K562 (cell line): ENCODE data around the gene VPS41. TPM values are rescaled to one million over a fixed set of nuclear protein-coding genes. Genes with fewer than 3 reads are reported as not detected.

Experiments
- ATAC-seq: fragments of 200-7000 bp; cut with Tn5 transposase; 3 replicates; pipeline ENCODE4 v1.9.1; 2020; ENCODE audit warnings: moderate library complexity
- BruUV-seq: library from RNA; stranded (reverse); fragments of 400-500 nt; replicated peaks from 2 replicates; lab custom pipeline; 2021; lab: Mats Ljungman, UMichigan
- CTCF ChIA-PET: fragments of 300-600 bp; formaldehyde crosslinking; extraction: SDS; loops from one replicate; lab custom pipeline; 2021; ENCODE audit warnings: low intra/inter-chr PET ratio; lab: Yijun Ruan, JAX
- POLR2A ChIA-PET: fragments of 300-600, 350-650 bp; sonication (Branson Sonifier 250); formaldehyde crosslinking; extraction: SDS; loops from one replicate; lab custom pipeline; 2021; ENCODE audit warnings: antibody characterized with exemption, inconsistent platforms; lab: Yijun Ruan, JAX
- DNase-seq, 4 experiments: peaks; one replicate each; pipeline versions ENCODE4 v3.0.0 to v3.0.0-alpha.2; 2011 to 2018; ENCODE audit warnings: low spot score in 3 of 4, mixed read lengths in 3 of 4; ENCODE audit errors: extremely low read depth in 1 of 4
- FAIRE-seq: peaks from 2 replicates; lab custom pipeline; 2011; peaks lifted over from hg19 to GRCh38; lab: Jason Lieb, UNC
- H2AFZ ChIP-seq: 2 replicates; pipeline ENCODE4 v1.6.0; 2011; ENCODE audit warnings: low read depth, low read length, control low read depth, inconsistent platforms
- H3K27ac ChIP-seq: fragments of 200-600 bp; 3 replicates; pipeline ENCODE4 v1.8.0; 2011; ENCODE audit warnings: low read depth, mild to moderate bottlenecking, control low read depth, inconsistent platforms, low read length, moderate library complexity, mixed read lengths; ENCODE audit errors: extremely low read depth
- H3K27me3 ChIP-seq, 2 experiments: fragments of 300-600 bp in 1 of 2; 2 replicates in 1 of 2; 3 replicates in 1 of 2; pipeline versions ENCODE4 v1.6.0 to v1.8.0; 2011; ENCODE audit warnings: inconsistent platforms in 2 of 2, low read length in 2 of 2, mild to moderate bottlenecking in 1 of 2, mixed read lengths in 1 of 2, moderate library complexity in 1 of 2; ENCODE audit not compliant: control insufficient read depth in 2 of 2, insufficient read depth in 2 of 2
- H3K36me3 ChIP-seq: fragments of 300-600 bp; 3 replicates; pipeline ENCODE4 v1.8.0; 2011; ENCODE audit warnings: mild to moderate bottlenecking, low read length, inconsistent platforms; ENCODE audit not compliant: control insufficient read depth, insufficient read depth
- H3K4me1 ChIP-seq, 2 experiments: fragments of 200-600 bp in 1 of 2; replicated peaks in 1 of 2; 2 replicates in 1 of 2; 3 replicates in 1 of 2; pipeline versions ENCODE4 v1.5.1 to v1.8.0; 2011; ENCODE audit warnings: inconsistent platforms in 2 of 2, low read length in 2 of 2, mild to moderate bottlenecking in 1 of 2, mixed read lengths in 1 of 2, moderate library complexity in 1 of 2; ENCODE audit not compliant: control insufficient read depth in 2 of 2, insufficient read depth in 2 of 2
- H3K4me2 ChIP-seq: 2 replicates; pipeline ENCODE4 v1.6.1; 2011; ENCODE audit warnings: low read length, control low read depth, inconsistent platforms, mixed read lengths; ENCODE audit not compliant: insufficient read depth
- H3K4me3 ChIP-seq: fragments of 200-600 bp; sonication (generic), shearing (Covaris generic); 2 replicates; pipeline ENCODE4 v1.5.1; 2016; ENCODE audit warnings: control low read depth, inconsistent platforms
- H3K79me2 ChIP-seq: fragments of 200-600 bp; 3 replicates; pipeline ENCODE4 v1.8.0; 2011; ENCODE audit warnings: low read length, inconsistent platforms; ENCODE audit not compliant: control insufficient read depth, insufficient read depth
- H3K9ac ChIP-seq, 2 experiments: 2 replicates each; pipeline versions ENCODE4 v1.6.0 to v1.6.1; 2011; ENCODE audit warnings: low read depth in 2 of 2, low read length in 2 of 2, control low read depth in 1 of 2, inconsistent platforms in 1 of 2, mild to moderate bottlenecking in 1 of 2, mixed read lengths in 1 of 2; ENCODE audit not compliant: insufficient read depth in 1 of 2
- H3K9me1 ChIP-seq: one replicate; pipeline ENCODE4 v1.6.0; 2011; ENCODE audit warnings: inconsistent platforms, mild to moderate bottlenecking, low read length, moderate library complexity; ENCODE audit not compliant: control insufficient read depth, insufficient read depth
- H3K9me3 ChIP-seq: replicated peaks from 2 replicates; pipeline ENCODE4 v1.5.1; 2011; ENCODE audit warnings: low read depth, low read length, inconsistent platforms; ENCODE audit not compliant: control insufficient read depth, insufficient read depth
- H4K20me1 ChIP-seq: replicated peaks from 2 replicates; pipeline ENCODE4 v1.6.1; 2011; ENCODE audit warnings: low read length, inconsistent platforms, mixed read lengths; ENCODE audit not compliant: control insufficient read depth, insufficient read depth
- CHD2 ChIP-seq: IDR thresholded peaks from 2 replicates; pipeline ENCODE4 v1.6.1; 2011; ENCODE audit warnings: low read depth, low read length
- CREBBP ChIP-seq: IDR thresholded peaks from one replicate; pipeline ENCODE4 v1.6.1; 2012; ENCODE audit warnings: low read depth, mild to moderate bottlenecking, control low read depth, inconsistent platforms, low read length
- DACH1 ChIP-seq: fragments of 450-650 bp; IDR thresholded peaks from 2 replicates; pipeline ENCODE4 v1.6.1; 2018; ENCODE audit not compliant: partially characterized antibody
- HBP1 ChIP-seq: fragments of 450-650 bp; formaldehyde crosslinking; IDR thresholded peaks from 2 replicates; pipeline ENCODE4 v1.4.0; 2022; ENCODE audit warnings: missing genetic modification characterization
- NCOA1 ChIP-seq: fragments of 450-650 bp; IDR thresholded peaks from 2 replicates; pipeline ENCODE4 v1.6.1; 2016; ENCODE audit warnings: low read depth
- PHB2 ChIP-seq: fragments of 450-650 bp; IDR thresholded peaks from 2 replicates; pipeline ENCODE4 v1.6.1; 2017; ENCODE audit warnings: low read depth
- RAD51 ChIP-seq: fragments of 450-650 bp; IDR thresholded peaks from 2 replicates; pipeline ENCODE4 v1.7.1; 2016; ENCODE audit warnings: low read depth, mild to moderate bottlenecking, borderline replicate concordance
- REST ChIP-seq, 2 experiments: fragments of 450-650 bp; formaldehyde crosslinking in 1 of 2; IDR thresholded peaks; 2 replicates each; pipeline versions ENCODE4 v1.4.0 to v1.6.1; 2014 to 2020; ENCODE audit warnings: mild to moderate bottlenecking in 2 of 2, borderline replicate concordance in 1 of 2, low read depth in 1 of 2
- SNIP1 ChIP-seq: fragments of 450-650 bp; IDR thresholded peaks from 2 replicates; pipeline ENCODE4 v1.7.1; 2017; ENCODE audit warnings: low read depth, mild to moderate bottlenecking
- SRSF1 ChIP-seq: fragments of 200-400 bp; formaldehyde crosslinking; IDR thresholded peaks from 2 replicates; pipeline ENCODE4 v1.6.1; 2017; ENCODE audit warnings: mild to moderate bottlenecking, low read depth, low read length, moderate library complexity
- TRIM28 ChIP-seq: fragments of 450-650 bp; IDR thresholded peaks from 2 replicates; pipeline ENCODE4 v1.6.1; 2017
- ZNF436 ChIP-seq: fragments of 250-450, 450-650 bp; sonication (Bioruptor Pico); formaldehyde crosslinking; IDR thresholded peaks from 2 replicates; pipeline ENCODE4 v1.7.0; 2020; ENCODE audit warnings: mild to moderate bottlenecking
- WGBS: fragments of 100-300 bp; shearing (Covaris generic); methylation state at CpG from one replicate; pipeline ENCODE4 v1.1.6; 2016; ENCODE audit warnings: low coverage, mixed read lengths; ENCODE audit not compliant: insufficient coverage; ENCODE audit errors: missing lambda C conversion rate; 5-methylcytosine and 5-hydroxymethylcytosine counted together
- in situ Hi-C: fragments of 300-500 bp; cut with MboI; formaldehyde crosslinking; loops from 4 replicates; pipeline ENCODE4 v1.15.0; 2018; ENCODE audit warnings: inconsistent platforms, mixed read lengths
- intact Hi-C: fragments of 100-400 bp; cut with micrococcal nuclease; formaldehyde crosslinking; loops from 2 replicates; pipeline ENCODE4 v1.14.2; 2022
- polyA plus RNA-seq, 8 experiments: library from polyadenylated mRNA; depleted of rRNA in 4 of 8; stranded (reverse) in 5 of 8; unstranded in 3 of 8; fragments of >200 nt; fragmentation: Nextera tagmentation in 2 of 8; fragmentation: Illumina TruSeq in 1 of 8; extraction: Ambion mirVana in 2 of 8; extraction: Trizol in 1 of 8; gene quantifications; 2 replicates each; pipeline versions ENCODE4 v1.2.1 to v1.2.3, GENCODE V29; 2011 to 2014; ENCODE audit warnings: inconsistent platforms in 1 of 8, missing spikeins in 1 of 8
- total RNA-seq, 7 experiments: library from RNA; depleted of rRNA in 6 of 7; stranded (reverse); fragments of >200 nt in 6 of 7; fragmentation: Illumina TruSeq in 2 of 7; extraction: Trizol in 2 of 7; gene quantifications; 2 replicates each; pipeline versions ENCODE4 v1.2.1 to v1.2.3, GENCODE V29; 2011 to 2021; ENCODE audit warnings: low replicate concordance in 1 of 7
- TF ChIP-seq, protein P1 (sequence below): conservative IDR thresholded peaks from 2 replicates; pipeline ENCODE4 v1.6.1; 2011; ENCODE audit warnings: low read depth, mild to moderate bottlenecking, low read length; ENCODE audit not compliant: control insufficient read depth

Gene VPS41
- total and polyA plus RNA-seq, 9 of the 15 experiments (the other 6 are each of a cell fraction or from before 2014, with no cell fraction given) = 17.7 to 46.8 (median 32.1) TPM

DNA sequence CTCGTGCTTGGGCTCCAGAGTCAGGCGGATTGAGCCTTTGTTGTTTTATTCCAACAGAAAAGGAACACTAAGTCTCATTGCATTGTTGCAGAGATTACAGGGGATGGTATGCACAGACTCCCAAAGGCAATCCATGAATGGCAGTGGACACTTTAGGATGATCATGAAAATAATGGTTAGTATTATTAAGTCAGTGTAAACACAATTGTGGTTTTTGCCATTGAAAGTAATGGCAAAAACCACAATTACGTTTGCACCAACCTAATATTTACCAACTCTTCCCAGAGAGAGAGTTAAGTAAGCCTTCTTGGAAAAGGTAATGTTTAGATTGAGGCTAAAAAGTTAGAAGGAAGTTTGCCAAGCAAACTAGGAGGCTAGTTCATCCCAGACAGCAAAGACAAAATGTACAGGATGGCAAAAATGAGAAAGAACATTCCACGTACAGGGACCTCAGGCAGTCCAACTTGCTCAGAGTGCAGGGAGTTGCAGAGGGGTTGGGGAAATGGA, 204.9 kb downstream of the VPS41 start:
- in situ Hi-C loops = no loop called here
- no peaks in the 10 kb centered on the region for H3K36me3 ChIP-seq
- H3K9me1 ChIP-seq = no peaks in the 10 kb centered on the region
- no peak for FAIRE-seq
- intact Hi-C loops = no loop called here
- peaks cover 4% of the 10 kb centered on the region; the same call in 1 of the 2 replicates for H4K20me1 ChIP-seq
- H3K9me3 ChIP-seq = no peaks in the 10 kb centered on the region
- H2AFZ ChIP-seq = no peak overlapping the region
- ATAC-seq = no peak
- H3K9ac ChIP-seq = no peak overlapping the region
- no peaks in the 10 kb centered on the region for H3K79me2 ChIP-seq
- no peaks in the 10 kb centered on the region for H3K4me1 ChIP-seq
- H3K4me3 ChIP-seq = no peak overlapping the region
- no peak for DNase-seq
- ChIA-PET CTCF (no interaction called here), POLR2A (no interaction called here)
- H3K4me2 ChIP-seq = no peak overlapping the region
- no TSS peak for BruUV-seq
- H3K27me3 ChIP-seq = peaks cover 12 to 15% of the 10 kb centered on the region in 2 experiments
- WGBS = 0% methylated on average over 4 of the region's 4 CpGs
- H3K27ac ChIP-seq = no peak overlapping the region
- TF ChIP-seq REST (IDR thresholded peaks at IDR 0.05; ENCODE audit: borderline replicate concordance) = no peak
- TF ChIP-seq REST (CRISPR knock-in tag; IDR thresholded peaks at IDR 0.05; ENCODE audit: low read depth) = no peak
- TF ChIP-seq, protein P1, sequence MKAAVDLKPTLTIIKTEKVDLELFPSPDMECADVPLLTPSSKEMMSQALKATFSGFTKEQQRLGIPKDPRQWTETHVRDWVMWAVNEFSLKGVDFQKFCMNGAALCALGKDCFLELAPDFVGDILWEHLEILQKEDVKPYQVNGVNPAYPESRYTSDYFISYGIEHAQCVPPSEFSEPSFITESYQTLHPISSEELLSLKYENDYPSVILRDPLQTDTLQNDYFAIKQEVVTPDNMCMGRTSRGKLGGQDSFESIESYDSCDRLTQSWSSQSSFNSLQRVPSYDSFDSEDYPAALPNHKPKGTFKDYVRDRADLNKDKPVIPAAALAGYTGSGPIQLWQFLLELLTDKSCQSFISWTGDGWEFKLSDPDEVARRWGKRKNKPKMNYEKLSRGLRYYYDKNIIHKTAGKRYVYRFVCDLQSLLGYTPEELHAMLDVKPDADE = no peak
- TF ChIP-seq SRSF1 = no peak
- no peak for TF ChIP-seq CREBBP
- no peak for TF ChIP-seq TRIM28
- no peak for TF ChIP-seq RAD51
- TF ChIP-seq CHD2 = no peak
- no peak for TF ChIP-seq ZNF436 (CRISPR knock-in tag)
- no peak for TF ChIP-seq DACH1
- TF ChIP-seq SNIP1 = no peak
- no peak for TF ChIP-seq HBP1 (CRISPR knock-in tag)
- TF ChIP-seq PHB2 = no peak
- no peak for TF ChIP-seq NCOA1
